GM18861 (cell line): Measurements from ENCODE around the gene CYP4X1.
"Not testable (repeated sequence)": the region's sequence is repeated elsewhere in the genome, so short reads cannot be mapped to it uniquely, and the experiment has no call there.

Source experiments
- ATAC-seq: cut with Tn5 transposase; IDR thresholded peaks from one replicate; pipeline ENCODE4 v1.9.1; 2021; ENCODE audit not compliant: unreplicated experiment

Gene CYP4X1

DNA sequence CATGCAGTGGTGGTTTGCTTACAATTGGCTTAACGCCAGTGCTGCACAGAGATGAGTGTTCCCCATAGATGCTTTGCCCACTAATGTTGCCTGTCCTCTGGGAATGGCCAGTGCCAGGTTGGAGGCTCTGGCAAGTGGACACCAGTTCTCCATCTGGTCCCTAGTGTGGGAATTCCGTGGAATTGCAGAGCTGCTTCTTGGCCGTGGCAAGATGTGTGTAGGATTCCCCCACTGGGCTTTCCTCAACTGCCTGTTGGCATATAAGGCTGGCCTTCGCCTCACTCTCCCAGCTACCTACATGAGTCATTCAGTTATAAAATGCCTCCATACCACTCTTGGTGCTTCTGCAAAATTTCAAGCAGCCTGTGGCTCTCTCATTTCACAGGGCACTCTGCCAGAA lies 45.6 kb downstream of the CYP4X1 start:
- not testable (repeated sequence) for ATAC-seq

DNA sequence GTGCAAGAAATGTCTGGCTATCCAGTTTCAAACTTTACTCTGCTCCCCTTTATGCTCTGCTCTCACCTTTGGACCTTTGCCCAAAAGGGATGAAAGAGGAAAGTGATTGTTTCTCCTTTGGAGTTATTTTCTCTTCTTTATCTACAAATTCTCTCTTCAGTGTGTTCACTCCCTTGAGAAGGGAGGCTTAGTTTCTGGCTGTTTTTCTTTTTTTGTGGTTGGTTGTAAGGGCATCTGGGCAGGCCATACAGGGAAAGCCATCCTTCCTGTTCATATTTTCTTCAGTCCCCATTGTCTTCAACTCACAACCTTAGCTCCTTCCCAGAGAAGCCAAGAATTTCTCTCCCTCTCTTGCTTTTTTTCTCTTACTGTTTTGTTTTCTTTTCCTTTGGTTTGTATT lies 46.0 kb downstream of the CYP4X1 start:
- ATAC-seq: not testable (repeated sequence)

GRCh38 chr1:47089356-47089755 lies 65.9 kb downstream of the CYP4X1 start:
- ATAC-seq: not testable (repeated sequence)

DNA sequence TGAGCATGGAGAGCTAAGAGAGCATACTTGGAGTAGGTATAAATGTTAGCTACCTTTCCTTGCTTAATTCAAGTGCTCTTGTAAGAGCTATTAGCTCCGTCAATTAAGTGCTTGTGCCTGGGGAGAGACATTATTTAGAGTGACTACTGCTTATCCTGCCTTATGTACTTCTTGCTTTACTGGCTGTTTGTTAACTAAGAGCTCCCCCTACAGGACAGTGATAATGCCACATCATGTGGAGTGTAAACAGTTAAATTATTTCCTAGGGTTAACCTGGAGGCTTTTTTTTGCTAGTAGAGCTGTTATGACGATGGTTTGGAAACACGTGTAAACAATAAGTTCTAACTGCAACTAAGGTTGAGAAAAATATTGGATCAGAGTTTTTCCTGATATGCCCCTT lies 68.0 kb downstream of the CYP4X1 start:
- not testable (repeated sequence) for ATAC-seq
